Amniotic epithelial cell (primary cell): ENCODE measurements around the gene KIF17.
A peak's percentile ranks its signal among the peaks of the same experiment; 100 is the strongest.

Experiments
- DNase-seq: peaks from one replicate; pipeline ENCODE4 v3.0.0-alpha.2; 2010; ENCODE audit warnings: low read depth

Gene KIF17

GRCh38 chr1:20710469-20711284 is 7.1 kb downstream of the KIF17 start:
- no peak for DNase-seq

GRCh38 chr1:20709868-20710267 is 7.9 kb downstream of the KIF17 start:
- no peak for DNase-seq

GRCh38 chr1:20708891-20709290 is 8.9 kb downstream of the KIF17 start:
- DNase-seq: no peak

GRCh38 chr1:20708057-20708456 is 9.8 kb downstream of the KIF17 start:
- DNase-seq: no peak

GRCh38 chr1:20706841-20707240 is 11.0 kb downstream of the KIF17 start:
- DNase-seq: no peak

- DNase-seq: no peak
These were observed 12.5 kb downstream of the KIF17 start for GRCh38 chr1:20705203-20705755.

- DNase-seq: no peak
These were observed 13.2 kb downstream of the KIF17 start for GRCh38 chr1:20704390-20705202.

- no peak for DNase-seq
These were observed 14.6 kb downstream of the KIF17 start for GRCh38 chr1:20703124-20703756.

- peak; percentile 33 for DNase-seq
These were observed 15.4 kb downstream of the KIF17 start for GRCh38 chr1:20702416-20702815.

GRCh38 chr1:20701847-20702246 is 16.0 kb downstream of the KIF17 start:
- DNase-seq: no peak

- DNase-seq: no peak
These were observed 16.4 kb downstream of the KIF17 start for GRCh38 chr1:20701446-20701845.

GRCh38 chr1:20700636-20701215 is 17.1 kb downstream of the KIF17 start:
- no peak for DNase-seq

GRCh38 chr1:20699558-20699957 is 18.2 kb downstream of the KIF17 start:
- DNase-seq: no peak

GRCh38 chr1:20698195-20698910 is 19.5 kb downstream of the KIF17 start:
- peak; percentile 76 for DNase-seq

GRCh38 chr1:20697563-20697962 is 20.2 kb downstream of the KIF17 start:
- DNase-seq: no peak

GRCh38 chr1:20696397-20697333 is 21.1 kb downstream of the KIF17 start:
- DNase-seq: peak; percentile 85

- DNase-seq: no peak
These were observed 22.3 kb downstream of the KIF17 start for GRCh38 chr1:20695515-20695914.

- DNase-seq: no peak
These were observed 24.2 kb downstream of the KIF17 start for GRCh38 chr1:20693623-20694022.

GRCh38 chr1:20691872-20692271 is 25.9 kb downstream of the KIF17 start:
- no peak for DNase-seq

GRCh38 chr1:20689645-20690056 is 28.2 kb downstream of the KIF17 start:
- DNase-seq: no peak
